ENCODE results near the gene TNFRSF9. TPM values are rescaled to one million over a fixed set of nuclear protein-coding genes. Genes with fewer than 3 reads are reported as not detected.

Gene TNFRSF9
- total and polyA plus RNA-seq, 9 of the 15 experiments (the other 6 are each of a cell fraction or from before 2014, with no cell fraction given) = 0.04 to 0.29 (median 0.08) TPM; not detected in 1

GRCh38 chr1:7980984-7981383, 40.3 kb upstream of the TNFRSF9 start:
- no peak for DNase-seq (ENCODE audit: extremely low read depth in 1 of 4, low spot score in 3 of 4)
- no peaks in the 10 kb centered on the region for H3K9me3 ChIP-seq (replicated peaks; ENCODE audit: control insufficient read depth, insufficient read depth, low read depth, low read length)
- H3K27ac ChIP-seq (ENCODE audit: extremely low read depth, low read depth, low read length) = no peak overlapping the region
- H3K4me2 ChIP-seq (ENCODE audit: insufficient read depth, low read length) = no peak overlapping the region
- no peak overlapping the region for H3K4me3 ChIP-seq
- BruUV-seq (replicated peaks) = no TSS peak
- peaks cover 89% of the 10 kb centered on the region for H3K36me3 ChIP-seq (ENCODE audit: control insufficient read depth, insufficient read depth, low read length)
- H3K4me1 ChIP-seq (replicated peaks in 1 of 2; ENCODE audit: control insufficient read depth in 2 of 2, insufficient read depth in 2 of 2, low read length in 2 of 2) = no peaks in the 10 kb centered on the region; a peak in 1 of 5 replicates
- peaks cover 17% of the 10 kb centered on the region; the same call in 2 of the 3 replicates for H3K79me2 ChIP-seq (ENCODE audit: control insufficient read depth, insufficient read depth, low read length)
- CTCF ChIA-PET (ENCODE audit: low intra/inter-chr PET ratio) = no interaction called here
- ATAC-seq = no peak
- in situ Hi-C loops (cut with MboI) (no loop called here), intact Hi-C loops (cut with micrococcal nuclease) (no loop called here)
- H3K27me3 ChIP-seq (ENCODE audit: control insufficient read depth in 2 of 2, insufficient read depth in 2 of 2, low read length in 2 of 2) = no peaks in the 10 kb centered on the region
- H4K20me1 ChIP-seq (replicated peaks; ENCODE audit: control insufficient read depth, insufficient read depth, low read length) = peaks cover 14% of the 10 kb centered on the region
- no peak for FAIRE-seq
- H3K9ac ChIP-seq (ENCODE audit: insufficient read depth in 1 of 2, low read depth in 2 of 2, low read length in 2 of 2) = no peak overlapping the region
- WGBS (ENCODE audit: insufficient coverage, low coverage, missing lambda C conversion rate) = 87% methylated on average over 7 of the region's 7 CpGs
- peaks cover 3% of the 10 kb centered on the region for H3K9me1 ChIP-seq (ENCODE audit: control insufficient read depth, insufficient read depth, low read length)
- no peak overlapping the region for H2AFZ ChIP-seq (ENCODE audit: low read depth, low read length)
- POLR2A ChIA-PET = interaction anchor here (0.8 kb wide), 1 partner anchor 102 kb away, joined by 3 read pairs; no protein-coding TSS in a partner anchor
- TF ChIP-seq CTCFL (IDR thresholded peaks at IDR 0.05; ENCODE audit: borderline replicate concordance, insufficient read depth, low read depth, low read length, poor library complexity, severe bottlenecking) = no peak
- TF ChIP-seq BRD9 (IDR thresholded peaks at IDR 0.05; ENCODE audit: low read depth, partially characterized antibody) = no peak
- TF ChIP-seq SAFB (IDR thresholded peaks at IDR 0.05; ENCODE audit: borderline replicate concordance, low read depth, low read length) = no peak
- TF ChIP-seq E2F5 (CRISPR knock-in tag; IDR thresholded peaks at IDR 0.05) = no peak
- no peak for TF ChIP-seq SIX5 (IDR thresholded peaks at IDR 0.05; ENCODE audit: borderline replicate concordance in 1 of 2, insufficient read depth in 1 of 2, low read depth in 1 of 2, low read length in 2 of 2)
- no peak for TF ChIP-seq ZNF282 (CRISPR knock-in tag; IDR thresholded peaks at IDR 0.05)

Measured in K562 (cell line).